K562 (cell line): ENCODE results near the gene COL23A1.

Experiments used
- ARHGAP35 ChIP-seq: fragments of 450-650 bp; IDR thresholded peaks from 2 replicates; pipeline ENCODE4 v1.6.1; 2018; ENCODE audit not compliant: partially characterized antibody
- CBX5 ChIP-seq: IDR thresholded peaks from 2 replicates; pipeline ENCODE4 v1.6.1; 2014; ENCODE audit warnings: low read depth, borderline replicate concordance
- ETV1 ChIP-seq: fragments of 450-650 bp; conservative IDR thresholded peaks from 2 replicates; pipeline ENCODE4 v1.6.1; 2016; ENCODE audit warnings: missing genetic modification characterization, control low read depth, low read depth, missing compliant biosample characterization
- POLR2A ChIP-seq: fragments of 450-650 bp; conservative IDR thresholded peaks from 2 replicates; pipeline ENCODE4 v1.6.1; 2016
- SAP30 ChIP-seq: fragments of 200-600 bp; sonication (generic); IDR thresholded peaks from 2 replicates; pipeline ENCODE4 v1.6.1; 2012; ENCODE audit warnings: borderline replicate concordance, low read depth, mild to moderate bottlenecking, moderate library complexity, low read length, control low read depth, inconsistent platforms; ENCODE audit not compliant: insufficient read depth, poor library complexity, severe bottlenecking
- SP1 ChIP-seq: sonication (generic); formaldehyde crosslinking; IDR thresholded peaks from 2 replicates; pipeline ENCODE4 v1.8.1; 2022; ENCODE audit warnings: mild to moderate bottlenecking, missing genetic modification reagents
- ZNF699 ChIP-seq: fragments of 250-450 bp; sonication (Bioruptor Pico); IDR thresholded peaks from 2 replicates; pipeline ENCODE4 v1.8.0; 2021; ENCODE audit warnings: mild to moderate bottlenecking, moderate library complexity; ENCODE audit not compliant: insufficient replicate concordance
- TF ChIP-seq, protein P1 (sequence below), 2 experiments: fragments of 450-650 bp in 1 of 2; sonication (generic) in 1 of 2; formaldehyde crosslinking in 1 of 2; IDR thresholded peaks in 1 of 2; conservative IDR thresholded peaks in 1 of 2; 2 replicates each; pipeline versions ENCODE4 v1.6.1 to v1.8.1; 2016 to 2023; ENCODE audit warnings: mild to moderate bottlenecking in 2 of 2, moderate library complexity in 2 of 2, inconsistent platforms in 1 of 2, missing genetic modification reagents in 1 of 2
- TF ChIP-seq, protein P2 (sequence below): fragments of 250-450 bp; sonication (Bioruptor Pico); IDR thresholded peaks from 2 replicates; pipeline ENCODE4 v1.9.0; 2021; ENCODE audit warnings: mild to moderate bottlenecking, inconsistent platforms

DNA sequence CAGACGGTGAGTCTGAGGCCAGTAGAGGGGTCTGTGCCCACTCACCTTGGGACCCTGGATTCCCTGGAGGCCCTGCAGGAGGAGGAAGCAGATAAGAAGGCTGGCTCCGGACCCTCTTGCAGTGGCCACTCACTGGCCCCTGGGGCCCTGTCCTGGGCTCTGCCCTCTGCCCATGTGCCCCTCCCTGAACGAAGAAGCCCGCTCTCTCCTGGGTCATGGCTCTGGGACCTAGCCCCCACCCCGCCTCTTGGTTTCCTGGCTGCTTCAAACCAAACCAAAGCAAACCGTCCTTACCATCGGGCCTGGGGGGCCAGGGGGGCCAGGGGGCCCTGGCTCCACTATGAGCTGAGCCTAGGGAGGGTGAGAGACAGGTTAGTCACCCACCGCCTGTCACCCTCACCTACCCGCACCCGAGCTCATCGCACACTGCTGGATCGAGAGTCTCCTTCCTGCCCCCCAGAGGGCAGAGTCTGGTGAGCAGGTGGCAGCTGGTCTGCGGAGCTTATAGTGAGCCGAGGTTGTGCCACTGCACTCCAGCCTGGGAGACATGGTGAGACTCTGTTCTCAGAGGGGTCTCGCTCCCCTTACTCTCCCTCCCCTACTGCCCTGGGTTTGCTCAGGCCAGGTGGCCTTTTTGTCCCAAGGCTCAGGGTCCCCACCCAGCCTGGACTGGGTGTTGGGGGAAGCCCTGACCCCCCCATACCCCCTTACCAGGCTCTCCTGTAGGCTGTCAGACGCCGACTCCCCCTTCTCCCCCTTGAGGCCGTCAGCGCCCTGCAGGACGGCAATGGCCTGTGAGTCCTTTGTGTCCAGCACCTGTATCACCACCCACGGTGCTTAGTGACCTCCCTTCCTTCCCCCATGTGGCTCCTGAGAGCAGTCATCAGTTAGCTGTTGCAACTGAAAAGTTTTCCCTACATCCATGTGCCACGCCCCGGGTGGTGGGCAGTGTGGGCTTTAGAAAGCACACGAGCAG lies 342.4 kb downstream of the COL23A1 start:
- TF ChIP-seq ETV1 (tag) (no peak), SAP30 (no peak), ARHGAP35 (no peak), ZNF699 (CRISPR knock-in tag) (no peak), POLR2A (no peak), CBX5 (no peak), SP1 (CRISPR knock-in tag) (no peak)
- TF ChIP-seq, protein P1, sequence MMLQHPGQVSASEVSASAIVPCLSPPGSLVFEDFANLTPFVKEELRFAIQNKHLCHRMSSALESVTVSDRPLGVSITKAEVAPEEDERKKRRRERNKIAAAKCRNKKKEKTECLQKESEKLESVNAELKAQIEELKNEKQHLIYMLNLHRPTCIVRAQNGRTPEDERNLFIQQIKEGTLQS (IDR thresholded peaks at IDR 0.05), result no peak
- TF ChIP-seq, protein P1 (CRISPR knock-in tag; conservative IDR thresholded peaks at IDR 0.05), result no peak
- TF ChIP-seq, protein P2, sequence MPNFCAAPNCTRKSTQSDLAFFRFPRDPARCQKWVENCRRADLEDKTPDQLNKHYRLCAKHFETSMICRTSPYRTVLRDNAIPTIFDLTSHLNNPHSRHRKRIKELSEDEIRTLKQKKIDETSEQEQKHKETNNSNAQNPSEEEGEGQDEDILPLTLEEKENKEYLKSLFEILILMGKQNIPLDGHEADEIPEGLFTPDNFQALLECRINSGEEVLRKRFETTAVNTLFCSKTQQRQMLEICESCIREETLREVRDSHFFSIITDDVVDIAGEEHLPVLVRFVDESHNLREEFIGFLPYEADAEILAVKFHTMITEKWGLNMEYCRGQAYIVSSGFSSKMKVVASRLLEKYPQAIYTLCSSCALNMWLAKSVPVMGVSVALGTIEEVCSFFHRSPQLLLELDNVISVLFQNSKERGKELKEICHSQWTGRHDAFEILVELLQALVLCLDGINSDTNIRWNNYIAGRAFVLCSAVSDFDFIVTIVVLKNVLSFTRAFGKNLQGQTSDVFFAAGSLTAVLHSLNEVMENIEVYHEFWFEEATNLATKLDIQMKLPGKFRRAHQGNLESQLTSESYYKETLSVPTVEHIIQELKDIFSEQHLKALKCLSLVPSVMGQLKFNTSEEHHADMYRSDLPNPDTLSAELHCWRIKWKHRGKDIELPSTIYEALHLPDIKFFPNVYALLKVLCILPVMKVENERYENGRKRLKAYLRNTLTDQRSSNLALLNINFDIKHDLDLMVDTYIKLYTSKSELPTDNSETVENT (CRISPR knock-in tag), result no peak
